BE2C (cell line): ENCODE results near the gene AIFM1.

Experiments
- DNase-seq: peaks from one replicate; pipeline ENCODE4 v3.0.0-alpha.2; 2020
- H3K27me3 ChIP-seq: fragments of 250-450 bp; sonication (Bioruptor Pico); 2 replicates; pipeline ENCODE4 v1.5.1; 2020; ENCODE audit warnings: mild to moderate bottlenecking
- H3K36me3 ChIP-seq: fragments of 250-450 bp; sonication (Bioruptor Pico); 2 replicates; pipeline ENCODE4 v1.5.1; 2020; ENCODE audit warnings: mild to moderate bottlenecking
- H3K4me1 ChIP-seq: fragments of 250-450 bp; sonication (Bioruptor Pico); 2 replicates; pipeline ENCODE4 v1.5.1; 2020
- H3K4me3 ChIP-seq: 2 replicates; pipeline ENCODE4 v1.5.1; 2011; ENCODE audit warnings: low read depth, low read length
- H3K9me3 ChIP-seq: fragments of 250-450 bp; sonication (Bioruptor Pico); 2 replicates; pipeline ENCODE4 v1.5.1; 2020
- TF ChIP-seq, protein P1 (sequence below): IDR thresholded peaks from 2 replicates; pipeline ENCODE4 v1.5.1; 2012; ENCODE audit warnings: mild to moderate bottlenecking, low read depth, low read length

AIFM1 gene

DNA sequence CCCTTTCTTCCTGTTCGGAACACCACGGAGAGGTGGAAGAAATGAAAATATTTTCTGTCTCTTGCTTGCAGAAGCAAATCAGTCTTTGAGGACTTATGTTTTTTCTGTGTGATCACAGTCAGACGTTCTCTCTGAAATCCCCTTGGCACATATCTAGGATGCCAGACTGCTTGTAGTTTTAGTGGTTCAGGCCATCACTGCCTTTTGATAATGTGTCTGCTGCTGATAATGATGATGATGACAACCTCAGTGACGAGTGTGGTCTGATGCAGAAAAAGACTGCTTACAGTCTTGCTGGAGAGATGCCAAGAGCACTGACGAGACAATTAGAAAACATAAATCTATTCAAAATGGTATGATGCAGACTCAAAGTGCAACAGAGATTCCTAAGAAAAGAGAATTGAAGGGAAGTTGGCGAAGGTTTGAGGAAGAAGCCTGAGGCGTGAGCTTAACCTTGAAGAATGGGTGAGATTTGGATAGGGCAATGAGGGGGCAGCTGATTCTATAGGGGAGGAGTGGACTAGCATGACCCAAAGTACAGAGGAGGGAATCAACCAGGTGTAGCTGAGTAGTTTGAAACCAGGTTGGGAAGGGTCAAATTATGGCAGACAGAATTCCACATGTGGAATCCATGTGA, 14.1 kb upstream of the AIFM1 start:
- Histone ChIP-seq H3K4me1 (peaks cover 8% of the 10 kb centered on the region), H3K9me3 (no peaks in the 10 kb centered on the region), H3K36me3 (peaks cover 5% of the 10 kb centered on the region), H3K4me3 (no peak overlapping the region), H3K27me3 (no peaks in the 10 kb centered on the region)
- no peak for DNase-seq
- TF ChIP-seq, protein P1, sequence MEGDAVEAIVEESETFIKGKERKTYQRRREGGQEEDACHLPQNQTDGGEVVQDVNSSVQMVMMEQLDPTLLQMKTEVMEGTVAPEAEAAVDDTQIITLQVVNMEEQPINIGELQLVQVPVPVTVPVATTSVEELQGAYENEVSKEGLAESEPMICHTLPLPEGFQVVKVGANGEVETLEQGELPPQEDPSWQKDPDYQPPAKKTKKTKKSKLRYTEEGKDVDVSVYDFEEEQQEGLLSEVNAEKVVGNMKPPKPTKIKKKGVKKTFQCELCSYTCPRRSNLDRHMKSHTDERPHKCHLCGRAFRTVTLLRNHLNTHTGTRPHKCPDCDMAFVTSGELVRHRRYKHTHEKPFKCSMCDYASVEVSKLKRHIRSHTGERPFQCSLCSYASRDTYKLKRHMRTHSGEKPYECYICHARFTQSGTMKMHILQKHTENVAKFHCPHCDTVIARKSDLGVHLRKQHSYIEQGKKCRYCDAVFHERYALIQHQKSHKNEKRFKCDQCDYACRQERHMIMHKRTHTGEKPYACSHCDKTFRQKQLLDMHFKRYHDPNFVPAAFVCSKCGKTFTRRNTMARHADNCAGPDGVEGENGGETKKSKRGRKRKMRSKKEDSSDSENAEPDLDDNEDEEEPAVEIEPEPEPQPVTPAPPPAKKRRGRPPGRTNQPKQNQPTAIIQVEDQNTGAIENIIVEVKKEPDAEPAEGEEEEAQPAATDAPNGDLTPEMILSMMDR = no peak

DNA sequence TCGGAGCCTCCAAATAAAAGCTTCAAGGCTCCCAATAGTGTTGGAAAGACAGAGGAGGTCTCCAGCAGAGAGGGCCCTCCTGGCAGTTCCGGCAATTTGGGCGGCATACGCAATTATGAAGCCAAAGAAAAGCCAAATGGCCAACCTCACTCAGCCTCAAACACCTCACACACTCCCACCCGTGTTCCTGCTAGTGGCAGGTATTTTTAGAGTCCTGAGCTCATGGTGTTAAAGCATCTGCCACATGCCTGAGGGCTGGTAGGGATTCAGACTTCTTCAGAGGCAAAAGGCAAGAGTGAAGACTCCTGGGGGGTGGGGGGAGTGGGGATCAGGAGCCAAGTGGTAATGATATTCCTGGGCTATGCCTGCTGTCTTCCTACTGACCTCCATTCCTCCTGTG, 13.5 kb upstream of the AIFM1 start:
- TF ChIP-seq, protein P1 = no peak
- no peaks in the 10 kb centered on the region for H3K9me3 ChIP-seq
- H3K36me3 ChIP-seq = peaks cover 5% of the 10 kb centered on the region

DNA sequence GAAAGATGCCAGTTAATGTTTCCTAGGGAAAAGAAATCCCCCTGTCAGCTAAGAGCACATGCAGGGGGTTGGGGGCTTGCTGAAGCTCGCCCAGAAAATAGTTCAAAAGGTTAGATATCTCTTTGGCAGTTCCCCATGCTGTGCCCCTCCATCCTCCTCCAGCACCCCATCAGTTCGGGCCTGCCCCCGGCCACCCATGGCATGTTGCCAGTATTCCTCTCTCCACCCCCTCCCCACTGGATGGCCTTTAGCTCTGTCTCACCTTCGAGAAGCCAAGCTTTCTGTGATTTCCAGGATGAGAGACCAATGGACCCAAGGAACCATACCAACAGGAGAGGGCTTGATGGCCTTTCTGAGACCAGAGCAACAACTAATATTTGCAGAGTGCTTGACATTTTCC, 11.3 kb upstream of the AIFM1 start:
- Histone ChIP-seq H3K4me1 (peaks cover 11% of the 10 kb centered on the region), H3K9me3 (no peaks in the 10 kb centered on the region), H3K4me3 (no peak overlapping the region), H3K27me3 (no peaks in the 10 kb centered on the region), H3K36me3 (peaks cover 5% of the 10 kb centered on the region)
- TF ChIP-seq, protein P1 = no peak
- no peak for DNase-seq

More for the DNA sequence above, 13.5 kb upstream of the AIFM1 start:
- Histone ChIP-seq H3K4me3 (no peak overlapping the region), H3K27me3 (no peaks in the 10 kb centered on the region), H3K4me1 (peaks cover 11% of the 10 kb centered on the region)
- DNase-seq = no peak

DNA sequence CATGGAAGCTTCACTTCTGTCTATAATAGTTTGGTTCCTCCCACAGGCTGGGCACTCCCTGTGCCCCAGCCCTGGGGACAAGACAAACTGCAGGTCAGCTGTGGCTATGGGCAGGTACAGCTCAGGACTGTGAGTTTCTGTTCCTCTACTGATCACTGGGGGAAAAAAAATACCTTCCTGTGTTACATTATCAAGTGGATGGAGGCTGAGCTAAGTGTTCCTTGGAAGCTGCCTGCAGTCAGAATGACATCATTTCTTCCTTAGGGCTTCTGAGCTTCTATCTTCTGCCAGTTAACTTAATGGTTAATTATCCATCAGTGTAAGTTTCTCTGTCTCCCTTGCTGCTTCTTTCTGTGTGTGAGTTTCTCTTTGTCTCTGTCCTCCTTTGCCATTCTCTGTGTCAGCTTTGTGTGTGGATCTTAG, 10.7 kb upstream of the AIFM1 start:
- no peak for DNase-seq
- Histone ChIP-seq H3K4me3 (no peak overlapping the region), H3K36me3 (peaks cover 5% of the 10 kb centered on the region), H3K9me3 (no peaks in the 10 kb centered on the region), H3K27me3 (no peaks in the 10 kb centered on the region), H3K4me1 (peaks cover 11% of the 10 kb centered on the region)
- TF ChIP-seq, protein P1 = no peak

DNA sequence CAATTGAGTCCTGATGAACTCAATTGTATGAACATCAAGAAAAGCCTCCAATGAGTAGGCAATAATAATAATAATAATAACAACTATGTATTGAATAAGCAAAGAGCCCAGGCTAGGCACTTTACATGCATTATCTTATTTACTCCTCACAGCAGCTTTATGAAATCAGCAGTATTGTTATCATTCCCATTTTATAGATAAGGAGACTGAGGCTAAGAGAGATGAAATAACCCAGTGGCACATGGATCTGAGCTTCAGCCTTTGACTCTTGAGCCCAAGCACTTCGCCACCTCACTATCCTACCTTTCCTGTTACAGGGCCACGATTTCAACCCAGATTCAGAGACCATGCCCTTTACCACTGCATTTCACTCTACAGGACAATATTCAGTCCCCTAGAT, 9.3 kb upstream of the AIFM1 start:
- Histone ChIP-seq H3K27me3 (no peaks in the 10 kb centered on the region), H3K4me3 (no peak overlapping the region), H3K36me3 (peaks cover 5% of the 10 kb centered on the region), H3K4me1 (peaks cover 8% of the 10 kb centered on the region), H3K9me3 (no peaks in the 10 kb centered on the region)
- DNase-seq = no peak
- TF ChIP-seq, protein P1 = no peak

DNA sequence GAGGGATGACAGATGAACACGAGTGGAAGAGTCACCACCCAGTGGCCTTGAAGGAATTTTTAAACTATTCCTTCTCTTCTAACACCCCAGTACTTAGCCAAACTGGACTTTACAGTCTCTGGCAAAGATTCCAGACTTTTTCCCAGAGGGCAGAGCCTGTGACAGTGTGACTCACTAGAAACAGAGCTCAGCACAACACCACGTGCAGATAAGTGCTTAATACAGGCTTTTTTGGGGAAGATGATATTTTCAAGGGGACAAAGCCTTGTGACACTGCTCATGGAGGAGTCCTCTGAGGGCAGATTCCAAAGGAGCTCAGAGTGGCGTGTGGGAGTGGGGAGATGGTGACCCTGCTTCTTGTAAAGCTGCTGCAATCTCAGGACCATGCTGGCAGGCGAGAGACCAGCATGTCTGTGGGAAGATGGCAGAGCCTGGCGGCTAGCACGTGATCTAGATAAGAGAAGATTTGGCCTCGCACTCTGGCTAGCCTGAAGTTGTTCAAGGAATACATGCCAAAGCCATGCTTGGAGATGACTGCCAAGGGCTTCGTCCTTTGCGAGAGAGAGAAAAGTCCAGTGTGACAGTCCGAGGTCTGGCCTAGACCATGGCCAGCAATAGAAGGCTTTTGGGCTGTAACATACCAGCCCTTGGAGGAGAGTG, 8.5 kb upstream of the AIFM1 start:
- H3K9me3 ChIP-seq = no peaks in the 10 kb centered on the region
- TF ChIP-seq, protein P1 = no peak
- peaks cover 3% of the 10 kb centered on the region for H3K4me1 ChIP-seq
- peak overlapping the region; percentile 82 for H3K4me3 ChIP-seq
- peak; percentile 52 for DNase-seq
- H3K27me3 ChIP-seq = no peaks in the 10 kb centered on the region
- peaks cover 5% of the 10 kb centered on the region for H3K36me3 ChIP-seq
